Measurements from ENCODE around the gene UBE3C.

The UBE3C gene

DNA sequence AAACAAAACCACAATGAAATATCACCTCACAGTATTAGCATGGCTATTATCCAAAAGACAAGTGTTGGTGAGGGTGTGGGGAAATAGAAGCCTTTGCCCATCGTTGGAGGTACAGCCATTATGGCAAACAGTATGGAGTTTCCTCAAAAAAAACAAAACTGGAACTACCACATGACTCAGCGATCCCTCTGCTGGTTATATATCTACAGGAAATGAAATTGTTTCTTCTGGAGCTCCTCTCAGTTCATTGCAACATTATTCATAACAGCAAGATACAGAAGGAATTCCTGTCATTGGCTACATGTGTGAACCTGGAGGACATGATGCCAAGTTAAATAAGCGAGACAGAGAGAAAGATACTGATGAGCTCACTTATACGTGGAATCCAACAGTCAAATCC is 2.4 kb upstream of the UBE3C start:
- FAIRE-seq (no peak), DNase-seq (ENCODE audit: insufficient read length) (no peak)

DNA sequence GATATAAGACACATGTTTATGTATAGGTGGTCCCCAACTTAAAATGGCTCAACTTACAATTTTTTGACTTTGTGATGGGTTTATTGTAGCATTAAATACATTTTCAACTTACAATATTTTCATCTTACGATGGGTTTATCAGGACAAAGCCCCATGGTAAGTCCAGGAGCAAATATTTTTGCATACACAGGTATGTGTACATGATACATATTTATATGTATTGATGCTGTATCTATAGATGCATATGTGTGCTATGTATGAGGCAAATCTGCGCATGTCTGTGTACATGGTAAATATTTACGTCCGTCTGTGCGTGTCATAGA is 664 bp upstream of the UBE3C start:
- DNase-seq (ENCODE audit: insufficient read length) (no peak), FAIRE-seq (no peak)
- TF ChIP-seq POLR2AphosphoS5 (IDR thresholded peaks at IDR 0.05; ENCODE audit: low read depth, low read length): no peak
- TF ChIP-seq POLR2A (IDR thresholded peaks at IDR 0.05; ENCODE audit: low read depth, low read length): no peak
- no peak for TF ChIP-seq TAF1 (IDR thresholded peaks at IDR 0.05; ENCODE audit: borderline replicate concordance, low read depth, low read length)

More for the DNA sequence above, 2.4 kb upstream of the UBE3C start:
- TF ChIP-seq POLR2A (IDR thresholded peaks at IDR 0.05; ENCODE audit: low read depth, low read length): no peak
- no peak for TF ChIP-seq POLR2AphosphoS5 (IDR thresholded peaks at IDR 0.05; ENCODE audit: low read depth, low read length)
- TF ChIP-seq TAF1 (IDR thresholded peaks at IDR 0.05; ENCODE audit: borderline replicate concordance, low read depth, low read length): no peak

GRCh38 chr7:157139111-157139809 is 534 bp downstream of the UBE3C start:
- TF ChIP-seq POLR2A (IDR thresholded peaks at IDR 0.05; ENCODE audit: low read depth, low read length) (no peak), TAF1 (IDR thresholded peaks at IDR 0.05; ENCODE audit: borderline replicate concordance, low read depth, low read length) (no peak), POLR2AphosphoS5 (IDR thresholded peaks at IDR 0.05; ENCODE audit: low read depth, low read length) (no peak)
- DNase-seq (ENCODE audit: insufficient read length): peak; percentile 55
- FAIRE-seq: peak; percentile 44

DNA sequence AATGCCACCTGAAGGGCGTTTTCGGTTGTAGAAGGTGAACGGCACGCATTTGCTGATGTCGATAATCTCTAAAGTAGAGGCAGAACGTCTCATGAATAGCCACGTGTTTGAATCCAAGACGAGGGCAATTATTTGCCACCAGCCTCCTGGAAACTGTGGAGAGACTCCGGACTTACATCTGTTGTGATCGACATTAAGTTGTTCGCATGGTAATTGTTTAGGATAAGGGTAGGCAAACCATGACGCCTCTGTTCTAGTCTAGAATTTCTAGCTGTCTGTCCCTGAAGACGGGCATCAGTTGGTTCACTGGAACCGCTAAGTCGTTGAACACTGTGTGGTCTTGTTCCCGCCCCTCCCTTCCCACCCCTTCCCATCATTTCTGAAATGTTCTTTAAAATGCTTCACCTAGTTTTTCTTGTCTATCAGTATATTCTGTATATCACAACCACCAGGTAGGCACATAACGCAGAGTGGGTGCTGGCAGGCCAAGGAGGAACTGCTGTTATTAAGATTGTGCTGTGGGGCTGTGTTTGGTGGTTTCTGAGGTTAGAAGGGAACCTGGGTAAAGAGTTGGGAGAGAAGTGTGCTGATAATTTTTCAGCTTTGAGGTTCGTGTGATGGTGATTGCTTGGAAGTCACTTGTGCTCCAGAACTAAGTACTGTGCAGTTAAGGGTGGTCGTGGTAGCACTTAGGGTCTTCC is 1.2 kb downstream of the UBE3C start:
- FAIRE-seq (no peak), DNase-seq (ENCODE audit: insufficient read length) (no peak)
- TF ChIP-seq POLR2AphosphoS5 (IDR thresholded peaks at IDR 0.05; ENCODE audit: low read depth, low read length) (no peak), TAF1 (IDR thresholded peaks at IDR 0.05; ENCODE audit: borderline replicate concordance, low read depth, low read length) (no peak), POLR2A (IDR thresholded peaks at IDR 0.05; ENCODE audit: low read depth, low read length) (no peak)

GRCh38 chr7:157140511-157140905 is 1.8 kb downstream of the UBE3C start:
- no peak for TF ChIP-seq POLR2A (IDR thresholded peaks at IDR 0.05; ENCODE audit: low read depth, low read length)
- FAIRE-seq: no peak
- DNase-seq (ENCODE audit: insufficient read length): no peak

- no peak for TF ChIP-seq TAF1 (IDR thresholded peaks at IDR 0.05; ENCODE audit: borderline replicate concordance, low read depth, low read length)
- TF ChIP-seq POLR2AphosphoS5 (IDR thresholded peaks at IDR 0.05; ENCODE audit: low read depth, low read length): no peak
- no peak for TF ChIP-seq POLR2A (IDR thresholded peaks at IDR 0.05; ENCODE audit: low read depth, low read length)
- DNase-seq (ENCODE audit: insufficient read length) (no peak), FAIRE-seq (no peak)
Measured at GRCh38 chr7:157141525-157142060, 2.9 kb downstream of the UBE3C start.

- DNase-seq (ENCODE audit: insufficient read length) (no peak), FAIRE-seq (no peak)
- TF ChIP-seq TAF1 (IDR thresholded peaks at IDR 0.05; ENCODE audit: borderline replicate concordance, low read depth, low read length): no peak
- TF ChIP-seq POLR2AphosphoS5 (IDR thresholded peaks at IDR 0.05; ENCODE audit: low read depth, low read length): no peak
- TF ChIP-seq POLR2A (IDR thresholded peaks at IDR 0.05; ENCODE audit: low read depth, low read length): no peak
Measured at GRCh38 chr7:157143788-157144187, 5.1 kb downstream of the UBE3C start.

DNA sequence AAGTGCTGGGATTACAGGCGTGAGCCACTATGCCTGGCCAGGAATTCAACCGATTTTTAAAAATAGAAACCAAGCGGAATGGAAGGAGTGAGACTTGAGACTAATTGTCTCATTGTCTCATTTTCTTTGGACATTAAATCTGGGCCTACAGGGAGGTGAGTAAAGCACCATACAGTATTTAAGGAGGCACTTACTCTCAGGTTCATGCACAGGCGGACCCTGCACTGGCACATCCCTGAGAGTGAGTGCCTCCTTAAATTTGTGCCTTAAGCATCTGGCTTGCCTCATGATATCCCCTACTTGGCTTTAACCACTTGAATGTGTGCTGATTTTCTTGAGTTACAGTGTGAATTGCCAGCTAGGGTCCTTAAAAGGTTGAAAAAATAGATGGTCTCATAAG is 10.6 kb downstream of the UBE3C start:
- DNase-seq (ENCODE audit: insufficient read length): no peak
- FAIRE-seq: no peak
- TF ChIP-seq POLR2A (IDR thresholded peaks at IDR 0.05; ENCODE audit: low read depth, low read length): no peak
- TF ChIP-seq POLR2AphosphoS5 (IDR thresholded peaks at IDR 0.05; ENCODE audit: low read depth, low read length): no peak
- no peak for TF ChIP-seq TAF1 (IDR thresholded peaks at IDR 0.05; ENCODE audit: borderline replicate concordance, low read depth, low read length)

- TF ChIP-seq TAF1 (IDR thresholded peaks at IDR 0.05; ENCODE audit: borderline replicate concordance, low read depth, low read length): no peak
- TF ChIP-seq POLR2AphosphoS5 (IDR thresholded peaks at IDR 0.05; ENCODE audit: low read depth, low read length): no peak
- no peak for TF ChIP-seq POLR2A (IDR thresholded peaks at IDR 0.05; ENCODE audit: low read depth, low read length)
- no peak for DNase-seq (ENCODE audit: insufficient read length)
- no peak for FAIRE-seq
Measured at GRCh38 chr7:157150882-157151281, 12.2 kb downstream of the UBE3C start.

DNA sequence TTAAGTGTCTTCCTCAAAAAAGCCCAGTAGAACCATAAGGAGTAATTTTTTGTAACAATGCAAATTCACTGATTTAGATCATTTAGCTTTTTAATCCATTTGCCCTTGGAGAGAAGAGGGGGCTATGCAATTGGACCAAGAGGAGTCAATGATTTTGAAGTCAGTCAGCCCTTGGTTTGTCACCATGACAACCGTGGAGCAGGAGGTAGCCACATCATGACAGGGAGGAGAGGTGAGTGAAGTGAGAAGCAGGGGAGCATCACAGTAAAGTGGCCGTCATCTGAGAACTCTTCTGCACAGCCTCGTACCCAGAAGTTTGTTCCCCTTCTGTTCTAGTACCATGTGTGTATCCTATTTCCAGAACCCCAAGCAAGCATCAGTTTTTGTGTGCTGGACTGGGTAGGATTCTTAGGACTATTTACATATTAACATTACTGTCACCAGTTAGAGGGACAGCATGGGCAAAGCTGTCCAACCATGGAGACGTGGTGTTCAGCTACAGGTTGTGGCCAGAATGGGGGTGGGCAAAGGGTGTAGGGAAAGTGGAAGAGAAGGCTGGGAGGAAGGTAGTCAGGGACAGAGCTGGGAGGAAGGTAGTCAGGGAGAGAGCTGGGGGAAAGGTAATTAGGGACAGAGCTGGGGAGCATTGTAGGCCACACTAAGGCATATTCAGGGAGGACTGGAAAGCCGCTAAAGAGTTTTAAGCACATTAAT is 13.1 kb downstream of the UBE3C start:
- DNase-seq (ENCODE audit: insufficient read length) (no peak), FAIRE-seq (no peak)
- TF ChIP-seq POLR2AphosphoS5 (IDR thresholded peaks at IDR 0.05; ENCODE audit: low read depth, low read length) (no peak), TAF1 (IDR thresholded peaks at IDR 0.05; ENCODE audit: borderline replicate concordance, low read depth, low read length) (no peak), POLR2A (IDR thresholded peaks at IDR 0.05; ENCODE audit: low read depth, low read length) (no peak)

DNA sequence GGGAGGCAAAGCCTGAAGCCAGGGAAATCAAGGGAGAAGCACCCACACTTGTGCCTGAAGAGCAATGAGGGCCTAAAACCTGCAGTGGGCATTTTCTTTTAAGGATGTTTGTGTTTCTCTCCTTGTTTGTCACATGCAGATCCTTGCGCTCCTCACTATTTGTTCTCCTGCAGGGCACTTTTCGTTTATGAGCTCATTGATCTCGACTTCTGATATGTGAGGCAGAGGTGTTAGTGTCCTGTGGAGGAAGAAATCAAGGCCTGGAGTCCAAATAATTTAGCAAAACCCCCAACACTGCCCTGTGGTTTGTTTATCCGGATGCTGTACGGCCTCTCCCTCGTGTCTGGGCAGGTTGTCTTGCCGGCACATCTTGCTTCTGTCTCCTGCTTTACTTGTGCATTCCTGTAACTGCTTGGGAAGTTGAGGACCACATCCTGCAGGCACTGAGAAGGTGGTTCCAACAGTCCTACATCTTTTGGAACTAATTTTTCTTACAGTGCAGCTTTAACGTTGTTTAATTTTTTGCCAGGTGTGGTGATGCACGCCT is 13.7 kb downstream of the UBE3C start:
- DNase-seq (ENCODE audit: insufficient read length): no peak
- no peak for TF ChIP-seq POLR2A (IDR thresholded peaks at IDR 0.05; ENCODE audit: low read depth, low read length)
- TF ChIP-seq POLR2AphosphoS5 (IDR thresholded peaks at IDR 0.05; ENCODE audit: low read depth, low read length): no peak
- TF ChIP-seq TAF1 (IDR thresholded peaks at IDR 0.05; ENCODE audit: borderline replicate concordance, low read depth, low read length): no peak
- no peak for FAIRE-seq
